Measurements from ENCODE around the gene TRMT13.

DNA sequence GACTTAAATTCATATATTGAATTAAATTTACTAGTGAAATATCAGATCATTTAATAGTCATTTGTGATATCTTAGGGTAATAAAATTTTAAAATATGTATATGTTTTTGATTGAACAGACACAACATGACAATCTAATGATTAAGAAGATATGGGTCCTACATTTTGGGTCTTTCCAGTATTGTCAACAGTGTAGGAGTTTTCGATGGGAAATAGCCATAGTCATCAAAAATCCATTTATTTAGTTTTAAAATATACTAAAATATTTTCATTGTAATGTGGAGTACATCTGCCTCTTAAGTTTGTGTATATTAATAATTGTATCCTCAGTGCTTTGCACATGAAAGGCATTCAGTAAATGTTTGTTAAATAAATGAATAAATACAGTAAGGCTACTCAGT is 14.0 kb downstream of the TRMT13 start:
- TF ChIP-seq ZNF274 (IDR thresholded peaks at IDR 0.05; ENCODE audit: low read depth, low read length) = no peak
- no peak for TF ChIP-seq YY1 (IDR thresholded peaks at IDR 0.05; ENCODE audit: insufficient read depth, insufficient read length)

Measured in NT2/D1 (cell line).